Measurements from ENCODE around the gene PIK3C3.

PIK3C3 gene

GRCh38 chr18:42112657-42113420, 157.8 kb downstream of the PIK3C3 start:
- no peaks in the 10 kb centered on the region for H3K4me1 ChIP-seq (ENCODE audit: control insufficient read depth, insufficient read depth, low read length)
- no CpG with 5 or more reads among the region's 10 CpGs for WGBS (ENCODE audit: insufficient coverage, insufficient read length)
- DNase-seq (ENCODE audit: low read depth, low spot score) = no peak
- H3K4me3 ChIP-seq (ENCODE audit: low read length) = no peak overlapping the region
- no peaks in the 10 kb centered on the region for H3K36me3 ChIP-seq (ENCODE audit: control insufficient read depth, insufficient read depth, low read length)
- H3K27ac ChIP-seq (ENCODE audit: low read length) = no peak overlapping the region
- H3K27me3 ChIP-seq (ENCODE audit: control insufficient read depth, insufficient read depth, low read length) = no peaks in the 10 kb centered on the region
- no peaks in the 10 kb centered on the region for H3K9me3 ChIP-seq (ENCODE audit: control insufficient read depth, insufficient read depth, low read length)

- H3K27me3 ChIP-seq (ENCODE audit: control insufficient read depth, insufficient read depth, low read length) = no peaks in the 10 kb centered on the region
- WGBS (ENCODE audit: insufficient coverage, insufficient read length) = no CpG with 5 or more reads among the region's 5 CpGs
- no peak for DNase-seq (ENCODE audit: low read depth, low spot score)
- no peak overlapping the region for H3K27ac ChIP-seq (ENCODE audit: low read length)
- no peak overlapping the region for H3K4me3 ChIP-seq (ENCODE audit: low read length)
- H3K9me3 ChIP-seq (ENCODE audit: control insufficient read depth, insufficient read depth, low read length) = no peaks in the 10 kb centered on the region
- no peaks in the 10 kb centered on the region for H3K4me1 ChIP-seq (ENCODE audit: control insufficient read depth, insufficient read depth, low read length)
- H3K36me3 ChIP-seq (ENCODE audit: control insufficient read depth, insufficient read depth, low read length) = no peaks in the 10 kb centered on the region
These were observed 158.6 kb downstream of the PIK3C3 start for GRCh38 chr18:42113529-42114191.

GRCh38 chr18:42114310-42114943, 159.4 kb downstream of the PIK3C3 start:
- Histone ChIP-seq H3K27ac (ENCODE audit: low read length) (no peak overlapping the region), H3K4me3 (ENCODE audit: low read length) (no peak overlapping the region), H3K27me3 (ENCODE audit: control insufficient read depth, insufficient read depth, low read length) (no peaks in the 10 kb centered on the region), H3K36me3 (ENCODE audit: control insufficient read depth, insufficient read depth, low read length) (no peaks in the 10 kb centered on the region), H3K9me3 (ENCODE audit: control insufficient read depth, insufficient read depth, low read length) (no peaks in the 10 kb centered on the region), H3K4me1 (ENCODE audit: control insufficient read depth, insufficient read depth, low read length) (no peaks in the 10 kb centered on the region)
- peak; percentile 61 for DNase-seq (ENCODE audit: low read depth, low spot score)
- no CpG with 5 or more reads among the region's 7 CpGs for WGBS (ENCODE audit: insufficient coverage, insufficient read length)

GRCh38 chr18:42126586-42126985, 171.6 kb downstream of the PIK3C3 start:
- Histone ChIP-seq H3K9me3 (ENCODE audit: control insufficient read depth, insufficient read depth, low read length) (no peaks in the 10 kb centered on the region), H3K4me1 (ENCODE audit: control insufficient read depth, insufficient read depth, low read length) (no peaks in the 10 kb centered on the region), H3K36me3 (ENCODE audit: control insufficient read depth, insufficient read depth, low read length) (no peaks in the 10 kb centered on the region), H3K27ac (ENCODE audit: low read length) (no peak overlapping the region), H3K4me3 (ENCODE audit: low read length) (no peak overlapping the region), H3K27me3 (ENCODE audit: control insufficient read depth, insufficient read depth, low read length) (no peaks in the 10 kb centered on the region)
- no peak for DNase-seq (ENCODE audit: low read depth, low spot score)
- WGBS (ENCODE audit: insufficient coverage, insufficient read length) = no CpG with 5 or more reads among the region's 1 CpG

GRCh38 chr18:42131066-42131929, 176.3 kb downstream of the PIK3C3 start:
- H3K36me3 ChIP-seq (ENCODE audit: control insufficient read depth, insufficient read depth, low read length) = no peaks in the 10 kb centered on the region
- no peak overlapping the region for H3K4me3 ChIP-seq (ENCODE audit: low read length)
- H3K4me1 ChIP-seq (ENCODE audit: control insufficient read depth, insufficient read depth, low read length) = no peaks in the 10 kb centered on the region
- no peaks in the 10 kb centered on the region for H3K9me3 ChIP-seq (ENCODE audit: control insufficient read depth, insufficient read depth, low read length)
- H3K27me3 ChIP-seq (ENCODE audit: control insufficient read depth, insufficient read depth, low read length) = no peaks in the 10 kb centered on the region
- DNase-seq (ENCODE audit: low read depth, low spot score) = no peak
- WGBS (ENCODE audit: insufficient coverage, insufficient read length) = no CpG with 5 or more reads among the region's 12 CpGs
- H3K27ac ChIP-seq (ENCODE audit: low read length) = no peak overlapping the region

GRCh38 chr18:42131930-42132244, 176.9 kb downstream of the PIK3C3 start:
- WGBS (ENCODE audit: insufficient coverage, insufficient read length) = no CpG with 5 or more reads among the region's 2 CpGs
- no peaks in the 10 kb centered on the region for H3K36me3 ChIP-seq (ENCODE audit: control insufficient read depth, insufficient read depth, low read length)
- no peaks in the 10 kb centered on the region for H3K9me3 ChIP-seq (ENCODE audit: control insufficient read depth, insufficient read depth, low read length)
- no peak overlapping the region for H3K27ac ChIP-seq (ENCODE audit: low read length)
- H3K27me3 ChIP-seq (ENCODE audit: control insufficient read depth, insufficient read depth, low read length) = no peaks in the 10 kb centered on the region
- H3K4me3 ChIP-seq (ENCODE audit: low read length) = no peak overlapping the region
- no peaks in the 10 kb centered on the region for H3K4me1 ChIP-seq (ENCODE audit: control insufficient read depth, insufficient read depth, low read length)
- no peak for DNase-seq (ENCODE audit: low read depth, low spot score)

Measured in iPS DF 6.9 (cell line).